Kidney (tissue), 14 donors: Measurements from ENCODE around the gene SPON1. TPM values are rescaled to one million over a fixed set of nuclear protein-coding genes. Genes with fewer than 3 reads are reported as not detected.
"Not testable (repeated sequence)": the region's sequence is repeated elsewhere in the genome, so short reads cannot be mapped to it uniquely, and the experiment has no call there.

Source experiments
- DNase-seq, 5 donors: peaks; one replicate each; pipeline ENCODE4 v3.0.0-alpha.2; 2013 to 2020
- FAIRE-seq: peaks from 2 replicates; lab custom pipeline; 2012; peaks lifted over from hg19 to GRCh38; lab: Jason Lieb, UNC
- H3K27ac ChIP-seq, 2 donors: one replicate each; pipeline ENCODE4 v1.7.0; 2013; ENCODE audit warnings: low read depth in 2 of 2, low read length in 2 of 2, inconsistent platforms in 1 of 2
- H3K27me3 ChIP-seq: one replicate; pipeline ENCODE4 v1.7.1; 2013; ENCODE audit warnings: low read length, inconsistent platforms; ENCODE audit not compliant: control insufficient read depth, insufficient read depth
- H3K36me3 ChIP-seq, 3 donors: one replicate each; pipeline versions ENCODE4 v1.7.0 to v1.7.1; 2013; ENCODE audit warnings: low read length in 3 of 3, control low read depth in 1 of 3, inconsistent platforms in 1 of 3; ENCODE audit not compliant: insufficient read depth in 3 of 3, control insufficient read depth in 2 of 3
- H3K4me1 ChIP-seq, 3 donors: one replicate each; pipeline versions ENCODE4 v1.7.0 to v1.7.1; 2013; ENCODE audit warnings: low read length in 3 of 3, inconsistent platforms in 1 of 3, low read depth in 1 of 3; ENCODE audit not compliant: control insufficient read depth in 2 of 3, insufficient read depth in 2 of 3
- H3K4me3 ChIP-seq, 3 donors: one replicate each; pipeline versions ENCODE4 v1.7.0 to v1.8.1; 2013; ENCODE audit warnings: low read length in 3 of 3, control low read depth in 1 of 3, inconsistent platforms in 1 of 3
- H3K9ac ChIP-seq, 3 donors: one replicate each; pipeline versions ENCODE4 v1.7.0 to v1.7.1; 2013; ENCODE audit warnings: low read length in 3 of 3, control low read depth in 1 of 3, inconsistent platforms in 1 of 3
- H3K9me3 ChIP-seq, 3 donors: one replicate each; pipeline versions ENCODE4 v1.7.0 to v1.7.1; 2013; ENCODE audit warnings: low read length in 3 of 3, control low read depth in 1 of 3, inconsistent platforms in 1 of 3; ENCODE audit not compliant: control insufficient read depth in 2 of 3, insufficient read depth in 1 of 3
- CTCF ChIP-seq: IDR thresholded peaks from 3 replicates; pipeline ENCODE4 v1.5.1; 2012; ENCODE audit warnings: mild to moderate bottlenecking, moderate library complexity, borderline replicate concordance; ENCODE audit not compliant: insufficient read depth; ENCODE audit errors: extremely low read depth
- intact Hi-C: fragments of 100-400 bp; cut with DNase I; formaldehyde crosslinking; loops from one replicate; pipeline ENCODE4 v1.11.1; 2022
- polyA plus RNA-seq: library from polyadenylated mRNA; stranded (reverse); fragments of 350-450 nt; fragmentation: Illumina TruSeq; extraction: RNeasy Lipid Tissue Mini Kit (QIAGEN cat#74804); gene quantifications from one replicate; pipeline ENCODE4 v1.2.3, GENCODE V29; 2014; ENCODE audit warnings: low read depth, low replicate concordance; ENCODE audit not compliant: insufficient read depth
- total RNA-seq: library from RNA; stranded (reverse); fragmentation: NEBNext Ultra II Directional; extraction: Animal tissue kit (Norgen Biotek cat#: 25700); gene quantifications from one replicate; pipeline ENCODE4 v1.2.1, GENCODE V29; 2021
- donor health status: control.
- donor health status: control.
- donor health status: control.
- donor health status: control.
- donor health status: control.
- donor health status: DM: yes; HTN: yes; CAD: no.
- donor health status: Normal renal cell carcinoma (clear cell type).

Gene SPON1
- total and polyA plus RNA-seq, 2 donors from 2014 or later = 3.8 to 77.9 TPM

- DNase-seq = no peak
- Histone ChIP-seq H3K4me3 (no peak overlapping the region), H3K4me1 (peaks cover 0 to 2% (median 0%) of the 10 kb centered on the region in 3 donors), H3K9me3 (no peaks in the 10 kb centered on the region), H3K27ac (no peak overlapping the region), H3K36me3 (no peaks in the 10 kb centered on the region), H3K27me3 (no peaks in the 10 kb centered on the region), H3K9ac (no peak overlapping the region)
- no peak for FAIRE-seq
- no peak for TF ChIP-seq CTCF
- intact Hi-C loops = no loop called here
Measured at GRCh38 chr11:14079797-14080196, 117.3 kb downstream of the SPON1 start.

GRCh38 chr11:14081581-14082231 lies 119.2 kb downstream of the SPON1 start:
- no peak for FAIRE-seq
- no peaks in the 10 kb centered on the region for H3K36me3 ChIP-seq
- DNase-seq = peak in 2 of 5 donors; percentile 5 to 42
- TF ChIP-seq CTCF = no peak
- H3K4me3 ChIP-seq = no peak overlapping the region
- H3K4me1 ChIP-seq = peaks cover 0 to 2% (median 0%) of the 10 kb centered on the region in 3 donors
- intact Hi-C loops = no loop called here
- no peak overlapping the region for H3K27ac ChIP-seq
- no peaks in the 10 kb centered on the region for H3K27me3 ChIP-seq
- H3K9me3 ChIP-seq = no peaks in the 10 kb centered on the region
- no peak overlapping the region for H3K9ac ChIP-seq

- Histone ChIP-seq H3K9ac (no peak overlapping the region), H3K27ac (no peak overlapping the region), H3K4me3 (no peak overlapping the region), H3K27me3 (no peaks in the 10 kb centered on the region), H3K4me1 (peaks cover 0 to 2% (median 0%) of the 10 kb centered on the region in 3 donors), H3K9me3 (no peaks in the 10 kb centered on the region), H3K36me3 (no peaks in the 10 kb centered on the region)
- intact Hi-C loops = no loop called here
- no peak for FAIRE-seq
- no peak for DNase-seq
- TF ChIP-seq CTCF = no peak
Measured at GRCh38 chr11:14082338-14082737, 119.8 kb downstream of the SPON1 start.

- not testable (repeated sequence) for H3K4me1 ChIP-seq
Measured at GRCh38 chr11:14088861-14089260, 126.3 kb downstream of the SPON1 start.

More at GRCh38 chr11:14088861-14089260, 126.3 kb downstream of the SPON1 start:
- DNase-seq, H3K9ac ChIP-seq, H3K27ac ChIP-seq, FAIRE-seq, H3K27me3 ChIP-seq, H3K9me3 ChIP-seq, H3K4me3 ChIP-seq, H3K36me3 ChIP-seq, intact Hi-C loops: not testable (repeated sequence)
